Hepatocyte (in vitro differentiated cells): ENCODE measurements around the gene SH3PXD2B. TPM values are rescaled to one million over a fixed set of nuclear protein-coding genes. Genes with fewer than 3 reads are reported as not detected.

Experiments
- DNase-seq: peaks from one replicate; pipeline ENCODE4 v3.0.0-alpha.2; 2016; ENCODE audit warnings: low spot score
- H2AFZ ChIP-seq: fragments of 200-600 bp; sonication (generic); 2 replicates; pipeline ENCODE4 v1.6.0; 2016; ENCODE audit warnings: antibody characterized with exemption, mild to moderate bottlenecking
- H3K27ac ChIP-seq: fragments of 200-600 bp; sonication (generic); 2 replicates; pipeline ENCODE4 v1.5.1; 2016; ENCODE audit warnings: mild to moderate bottlenecking
- H3K27me3 ChIP-seq: fragments of 200-600 bp; sonication (generic); 2 replicates; pipeline ENCODE4 v1.6.1; 2016
- H3K36me3 ChIP-seq: fragments of 200-600 bp; sonication (generic); replicated peaks from 2 replicates; pipeline ENCODE4 v1.5.1; 2016; ENCODE audit warnings: low read depth; ENCODE audit not compliant: insufficient read depth
- H3K4me1 ChIP-seq: fragments of 200-600 bp; sonication (generic); 2 replicates; pipeline ENCODE4 v1.5.1; 2016; ENCODE audit warnings: mild to moderate bottlenecking, moderate library complexity; ENCODE audit not compliant: insufficient read depth
- H3K4me2 ChIP-seq: fragments of 200-600 bp; sonication (generic); 2 replicates; pipeline ENCODE4 v1.6.0; 2016
- H3K4me3 ChIP-seq: fragments of 200-600 bp; sonication (generic); 2 replicates; pipeline ENCODE4 v1.5.1; 2016; ENCODE audit warnings: mild to moderate bottlenecking
- H3K79me2 ChIP-seq: fragments of 200-600 bp; sonication (generic); 2 replicates; pipeline ENCODE4 v1.6.0; 2017; ENCODE audit warnings: mild to moderate bottlenecking
- H3K9me2 ChIP-seq: fragments of 200-600 bp; sonication (generic); replicated peaks from 2 replicates; pipeline ENCODE4 v1.6.0; 2017; ENCODE audit warnings: mild to moderate bottlenecking; ENCODE audit not compliant: insufficient read depth
- H3K9me3 ChIP-seq: fragments of 200-600 bp; sonication (generic); 2 replicates; pipeline ENCODE4 v1.5.1; 2016; ENCODE audit warnings: low read depth, mild to moderate bottlenecking
- H4K20me1 ChIP-seq: fragments of 200-600 bp; sonication (generic); 2 replicates; pipeline ENCODE4 v1.6.0; 2016; ENCODE audit warnings: mild to moderate bottlenecking; ENCODE audit not compliant: insufficient read depth, poor library complexity, severe bottlenecking
- CTCF ChIP-seq: fragments of 200-600 bp; sonication (generic); IDR thresholded peaks from 2 replicates; pipeline ENCODE4 v1.5.1; 2016; ENCODE audit warnings: antibody characterized with exemption, mild to moderate bottlenecking; ENCODE audit not compliant: poor library complexity
- EZH2 ChIP-seq: fragments of 200-600 bp; sonication (generic); IDR thresholded peaks from 2 replicates; pipeline ENCODE4 v1.6.1; 2016; ENCODE audit warnings: antibody characterized with exemption, mild to moderate bottlenecking, borderline replicate concordance
- EZH2phosphoT487 ChIP-seq: fragments of 200-600 bp; sonication (generic); IDR thresholded peaks from one replicate; pipeline ENCODE4 v1.6.1; 2018; ENCODE audit warnings: antibody characterized with exemption, mild to moderate bottlenecking, low read depth, moderate library complexity; ENCODE audit not compliant: unreplicated experiment, severe bottlenecking
- whole genome bisulfite sequencing: methylation state at CpG from one replicate; pipeline ENCODE4 v1.1.6; 2016; ENCODE audit warnings: low lambda C conversion rate; ENCODE audit errors: missing lambda C conversion rate; 5-methylcytosine and 5-hydroxymethylcytosine counted together
- polyA plus RNA-seq: library from polyadenylated mRNA; unstranded; fragments of >200 nt; fragmentation: Nextera tagmentation; extraction: Ambion mirVana; gene quantifications from 2 replicates; pipeline ENCODE4 v1.2.1, GENCODE V29; 2016
- total RNA-seq: library from RNA; depleted of rRNA; stranded (reverse); fragments of >200 nt; gene quantifications from 2 replicates; pipeline ENCODE4 v1.2.3, GENCODE V29; 2014

Gene SH3PXD2B
- total and polyA plus RNA-seq, 2 experiments from 2014 or later, result 27.8 to 28.5 TPM

- TF ChIP-seq EZH2 (no peak), CTCF (no peak), EZH2phosphoT487 (no peak)
Observed at GRCh38 chr5:172478256-172478655, 23.9 kb upstream of the SH3PXD2B start.

GRCh38 chr5:172477466-172477865 lies 23.1 kb upstream of the SH3PXD2B start:
- no peak for DNase-seq
- Histone ChIP-seq H3K9me2 (no peaks in the 10 kb centered on the region), H2AFZ (no peak overlapping the region), H3K79me2 (no peaks in the 10 kb centered on the region), H3K4me3 (no peak overlapping the region), H3K4me1 (no peaks in the 10 kb centered on the region), H3K36me3 (no peaks in the 10 kb centered on the region), H4K20me1 (no peaks in the 10 kb centered on the region), H3K9me3 (no peaks in the 10 kb centered on the region), H3K4me2 (no peak overlapping the region), H3K27ac (no peak overlapping the region), H3K27me3 (no peaks in the 10 kb centered on the region)
- WGBS, result 82% methylated on average over 4 of the region's 4 CpGs
- TF ChIP-seq EZH2 (no peak), CTCF (no peak), EZH2phosphoT487 (no peak)

More at GRCh38 chr5:172478256-172478655, 23.9 kb upstream of the SH3PXD2B start:
- WGBS, result 52% methylated on average over 3 of the region's 3 CpGs
- Histone ChIP-seq H3K4me3 (no peak overlapping the region), H3K4me2 (no peak overlapping the region), H3K79me2 (no peaks in the 10 kb centered on the region), H3K36me3 (no peaks in the 10 kb centered on the region), H4K20me1 (no peaks in the 10 kb centered on the region), H3K27ac (no peak overlapping the region), H3K9me3 (no peaks in the 10 kb centered on the region), H3K4me1 (no peaks in the 10 kb centered on the region), H2AFZ (no peak overlapping the region), H3K9me2 (no peaks in the 10 kb centered on the region), H3K27me3 (no peaks in the 10 kb centered on the region)
- DNase-seq, result no peak

GRCh38 chr5:172474293-172474692 lies 20.0 kb upstream of the SH3PXD2B start:
- Histone ChIP-seq H3K4me1 (no peaks in the 10 kb centered on the region), H3K36me3 (no peaks in the 10 kb centered on the region), H4K20me1 (no peaks in the 10 kb centered on the region), H3K9me2 (no peaks in the 10 kb centered on the region), H3K9me3 (no peaks in the 10 kb centered on the region), H3K27me3 (no peaks in the 10 kb centered on the region), H2AFZ (no peak overlapping the region), H3K4me2 (no peak overlapping the region), H3K4me3 (no peak overlapping the region), H3K27ac (no peak overlapping the region), H3K79me2 (no peaks in the 10 kb centered on the region)
- no peak for DNase-seq
- 70% methylated on average over 7 of the region's 7 CpGs for WGBS
- TF ChIP-seq CTCF, result no peak
- no peak for TF ChIP-seq EZH2
- no peak for TF ChIP-seq EZH2phosphoT487

- H3K27me3 ChIP-seq, result no peaks in the 10 kb centered on the region
- H3K4me1 ChIP-seq, result no peaks in the 10 kb centered on the region
- WGBS, result 89% methylated on average over 5 of the region's 5 CpGs
- H3K4me2 ChIP-seq, result no peak overlapping the region
- no peak for TF ChIP-seq EZH2
- no peak for TF ChIP-seq EZH2phosphoT487
- TF ChIP-seq CTCF, result no peak
- DNase-seq, result no peak
- no peak overlapping the region for H3K4me3 ChIP-seq
- no peaks in the 10 kb centered on the region for H3K79me2 ChIP-seq
- no peak overlapping the region for H2AFZ ChIP-seq
- no peaks in the 10 kb centered on the region for H4K20me1 ChIP-seq
- H3K36me3 ChIP-seq, result no peaks in the 10 kb centered on the region
- H3K9me3 ChIP-seq, result peaks cover 3% of the 10 kb centered on the region
- H3K27ac ChIP-seq, result no peak overlapping the region
- H3K9me2 ChIP-seq, result no peaks in the 10 kb centered on the region
Observed at GRCh38 chr5:172473427-172473826, 19.1 kb upstream of the SH3PXD2B start.
